Fibroblast of villous mesenchyme (primary cell): Measurements from ENCODE around the gene MPPED1. TPM values are rescaled to one million over a fixed set of nuclear protein-coding genes. Genes with fewer than 3 reads are reported as not detected.

Experiments used
- DNase-seq: peaks from one replicate; pipeline ENCODE4 v3.0.0-alpha.2; 2010; ENCODE audit warnings: low read depth
- H3K4me3 ChIP-seq: 2 replicates; pipeline ENCODE4 v1.5.1; 2011; ENCODE audit warnings: low read depth, mild to moderate bottlenecking, low read length
- total RNA-seq: library from RNA; depleted of rRNA; stranded (reverse); fragments of >200 nt; gene quantifications from 2 replicates; pipeline ENCODE4 v1.2.3, GENCODE V29; 2012
- TF ChIP-seq, protein P1 (sequence below): IDR thresholded peaks from 2 replicates; pipeline ENCODE4 v1.5.1; 2012; ENCODE audit warnings: low read depth, mild to moderate bottlenecking, low read length; ENCODE audit not compliant: insufficient read depth

MPPED1 gene
- total RNA-seq, 1 donor = not detected

DNA sequence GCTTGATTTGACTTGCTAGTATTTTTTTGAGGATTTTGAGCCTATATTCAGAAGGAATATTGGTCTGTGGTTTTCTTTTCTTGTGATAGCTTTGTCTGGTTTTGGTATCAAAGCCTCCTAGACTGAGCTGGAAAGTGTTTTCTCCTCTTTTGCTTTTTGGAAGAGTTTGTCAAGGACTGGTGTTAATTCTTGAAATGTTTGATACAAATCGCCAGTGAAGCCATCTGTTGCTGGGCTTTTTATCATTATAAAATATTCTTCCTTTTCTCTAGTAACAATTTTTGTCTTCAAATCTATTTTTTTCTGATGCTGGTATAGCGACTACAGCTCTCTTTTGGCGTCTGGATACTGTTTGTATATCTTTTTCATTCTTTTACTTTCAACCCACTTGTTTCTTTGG, 45.2 kb downstream of the MPPED1 start:
- DNase-seq = no peak
- TF ChIP-seq, protein P1, sequence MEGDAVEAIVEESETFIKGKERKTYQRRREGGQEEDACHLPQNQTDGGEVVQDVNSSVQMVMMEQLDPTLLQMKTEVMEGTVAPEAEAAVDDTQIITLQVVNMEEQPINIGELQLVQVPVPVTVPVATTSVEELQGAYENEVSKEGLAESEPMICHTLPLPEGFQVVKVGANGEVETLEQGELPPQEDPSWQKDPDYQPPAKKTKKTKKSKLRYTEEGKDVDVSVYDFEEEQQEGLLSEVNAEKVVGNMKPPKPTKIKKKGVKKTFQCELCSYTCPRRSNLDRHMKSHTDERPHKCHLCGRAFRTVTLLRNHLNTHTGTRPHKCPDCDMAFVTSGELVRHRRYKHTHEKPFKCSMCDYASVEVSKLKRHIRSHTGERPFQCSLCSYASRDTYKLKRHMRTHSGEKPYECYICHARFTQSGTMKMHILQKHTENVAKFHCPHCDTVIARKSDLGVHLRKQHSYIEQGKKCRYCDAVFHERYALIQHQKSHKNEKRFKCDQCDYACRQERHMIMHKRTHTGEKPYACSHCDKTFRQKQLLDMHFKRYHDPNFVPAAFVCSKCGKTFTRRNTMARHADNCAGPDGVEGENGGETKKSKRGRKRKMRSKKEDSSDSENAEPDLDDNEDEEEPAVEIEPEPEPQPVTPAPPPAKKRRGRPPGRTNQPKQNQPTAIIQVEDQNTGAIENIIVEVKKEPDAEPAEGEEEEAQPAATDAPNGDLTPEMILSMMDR = no peak
- no peak overlapping the region for H3K4me3 ChIP-seq

DNA sequence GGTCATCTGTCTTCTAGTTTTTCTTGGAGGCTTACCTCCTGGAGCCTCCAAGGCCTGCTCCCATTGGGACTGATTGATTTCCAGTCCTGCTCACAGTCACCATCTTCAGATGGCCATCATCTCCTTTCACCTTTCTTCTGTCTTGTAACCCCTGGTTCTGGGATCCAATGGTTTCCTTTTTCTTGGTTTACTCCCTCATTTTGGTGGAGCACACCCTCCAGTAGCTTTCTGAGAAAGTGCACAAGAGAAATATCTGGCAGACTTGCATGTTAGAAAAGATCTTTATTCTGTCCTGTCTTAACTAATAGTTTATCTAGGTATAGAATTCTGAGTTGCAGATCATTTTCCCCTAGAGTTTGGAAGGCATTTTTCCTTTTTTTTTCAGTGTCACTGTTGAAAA, 50.9 kb downstream of the MPPED1 start:
- no peak for DNase-seq
- H3K4me3 ChIP-seq = no peak overlapping the region
- TF ChIP-seq, protein P1 = no peak

DNA sequence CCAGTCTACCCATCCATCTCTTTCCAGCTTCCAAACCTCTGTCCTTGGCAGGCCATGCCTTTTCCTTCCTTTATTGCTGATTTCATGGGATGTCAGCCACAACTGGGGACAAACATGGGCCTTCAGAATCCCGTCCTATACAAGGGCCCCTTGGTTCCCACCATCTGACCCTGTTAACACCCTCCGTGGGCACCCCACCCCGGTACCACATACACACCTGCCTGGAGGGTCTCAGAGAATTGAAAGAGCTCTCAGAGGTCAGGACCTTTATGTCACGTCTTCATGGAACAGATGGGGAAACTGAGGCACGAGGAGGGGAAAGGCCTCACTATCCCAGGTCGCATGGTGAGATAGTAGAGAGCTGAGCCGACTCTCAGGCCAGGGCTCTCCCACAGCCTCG, 53.0 kb downstream of the MPPED1 start:
- TF ChIP-seq, protein P1 = no peak
- no peak overlapping the region for H3K4me3 ChIP-seq
- DNase-seq = no peak

DNA sequence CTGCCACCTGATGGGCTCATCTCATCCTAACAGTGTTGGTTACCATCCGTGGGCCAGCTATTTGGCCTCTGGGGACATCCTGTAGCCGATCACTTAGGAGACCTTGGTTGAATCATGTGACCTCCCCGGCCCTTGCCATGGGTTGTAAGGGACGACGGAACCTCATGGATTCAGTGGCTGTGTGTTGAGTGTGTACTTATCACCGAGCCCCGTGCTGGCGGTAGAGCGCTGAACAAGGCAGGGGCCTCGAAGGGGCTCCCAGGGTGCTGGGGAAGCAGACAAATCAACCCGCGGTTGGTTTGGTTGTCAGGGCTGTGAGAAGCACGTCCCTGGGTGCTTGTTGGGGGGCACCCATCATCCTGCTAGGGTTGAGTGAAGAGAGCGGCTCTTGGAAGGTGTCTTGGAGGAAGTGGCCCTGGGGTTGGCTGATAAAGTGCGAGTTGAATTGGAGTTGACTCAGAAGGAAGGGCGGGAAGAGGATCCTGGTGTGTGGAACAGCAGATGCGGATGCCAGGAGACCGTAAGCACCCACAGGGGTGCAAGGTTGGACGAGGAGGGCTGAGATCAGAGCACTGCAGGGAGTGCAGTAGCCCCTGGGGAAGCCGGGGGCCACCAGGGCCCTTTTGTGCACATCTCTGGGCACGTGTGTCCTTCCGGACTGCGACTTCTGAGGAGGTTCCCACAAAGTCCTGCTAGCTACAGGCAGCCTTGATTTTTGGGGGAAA, 53.6 kb downstream of the MPPED1 start:
- TF ChIP-seq, protein P1 = no peak
- no peak overlapping the region for H3K4me3 ChIP-seq

DNA sequence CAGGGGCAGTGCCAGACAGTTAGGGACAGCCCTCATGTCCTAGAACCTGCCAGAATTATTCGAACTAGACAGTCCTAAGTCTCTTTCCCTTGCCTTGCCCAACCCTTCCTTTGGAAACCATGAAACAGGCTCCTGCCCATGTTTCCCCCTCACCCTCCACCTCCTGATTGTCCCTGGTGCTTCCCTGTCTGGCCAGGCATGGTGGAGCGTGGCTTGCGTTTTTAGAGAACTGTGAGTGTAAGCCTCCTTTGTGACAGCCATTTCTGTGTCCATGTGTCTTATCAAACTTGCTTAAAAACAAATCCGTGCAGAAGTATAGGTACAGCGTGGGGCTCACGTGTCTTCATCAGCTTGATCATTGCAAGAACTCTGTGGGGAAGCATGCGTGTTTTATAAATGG, 54.9 kb downstream of the MPPED1 start:
- no peak for DNase-seq
- H3K4me3 ChIP-seq = no peak overlapping the region
- TF ChIP-seq, protein P1 = no peak

More for the DNA sequence above, 53.6 kb downstream of the MPPED1 start:
- DNase-seq = no peak

DNA sequence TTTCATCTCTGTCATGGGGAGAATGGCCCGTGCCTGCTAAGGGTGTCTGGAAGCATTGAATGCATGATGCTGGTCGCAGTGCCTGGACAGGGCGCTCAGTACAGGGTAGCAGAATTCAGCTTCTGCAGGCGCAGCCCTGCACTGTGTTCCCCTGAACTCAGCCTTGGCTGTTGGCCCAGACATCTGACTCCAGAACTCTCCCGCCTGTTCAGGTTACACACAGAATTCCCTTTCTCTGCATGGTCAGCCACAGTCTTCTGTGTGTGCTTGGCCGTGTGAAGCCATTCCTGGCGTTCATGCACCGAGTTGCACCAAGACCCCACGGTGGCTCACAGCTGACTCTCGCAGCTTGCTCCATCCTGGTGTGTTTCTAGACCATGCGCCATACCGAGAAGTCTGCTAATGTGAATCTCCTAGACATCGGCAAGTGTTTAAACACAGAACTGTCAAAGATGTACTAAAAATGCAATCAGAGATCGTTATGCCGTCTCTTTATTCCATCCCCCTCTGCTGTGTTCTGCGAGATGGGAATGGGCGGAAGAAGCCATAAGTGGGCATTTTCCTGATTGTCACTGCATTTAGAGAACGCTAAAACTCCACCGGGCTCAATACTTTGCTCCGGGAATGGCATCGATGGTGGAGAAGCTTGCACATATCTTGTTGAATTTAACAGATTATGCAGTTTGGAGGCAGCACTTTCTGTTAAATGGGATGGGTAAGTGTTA, 55.6 kb downstream of the MPPED1 start:
- H3K4me3 ChIP-seq = no peak overlapping the region
- no peak for DNase-seq
- TF ChIP-seq, protein P1 = no peak
